Measurements from ENCODE around the gene ATG7.

The ATG7 gene

DNA sequence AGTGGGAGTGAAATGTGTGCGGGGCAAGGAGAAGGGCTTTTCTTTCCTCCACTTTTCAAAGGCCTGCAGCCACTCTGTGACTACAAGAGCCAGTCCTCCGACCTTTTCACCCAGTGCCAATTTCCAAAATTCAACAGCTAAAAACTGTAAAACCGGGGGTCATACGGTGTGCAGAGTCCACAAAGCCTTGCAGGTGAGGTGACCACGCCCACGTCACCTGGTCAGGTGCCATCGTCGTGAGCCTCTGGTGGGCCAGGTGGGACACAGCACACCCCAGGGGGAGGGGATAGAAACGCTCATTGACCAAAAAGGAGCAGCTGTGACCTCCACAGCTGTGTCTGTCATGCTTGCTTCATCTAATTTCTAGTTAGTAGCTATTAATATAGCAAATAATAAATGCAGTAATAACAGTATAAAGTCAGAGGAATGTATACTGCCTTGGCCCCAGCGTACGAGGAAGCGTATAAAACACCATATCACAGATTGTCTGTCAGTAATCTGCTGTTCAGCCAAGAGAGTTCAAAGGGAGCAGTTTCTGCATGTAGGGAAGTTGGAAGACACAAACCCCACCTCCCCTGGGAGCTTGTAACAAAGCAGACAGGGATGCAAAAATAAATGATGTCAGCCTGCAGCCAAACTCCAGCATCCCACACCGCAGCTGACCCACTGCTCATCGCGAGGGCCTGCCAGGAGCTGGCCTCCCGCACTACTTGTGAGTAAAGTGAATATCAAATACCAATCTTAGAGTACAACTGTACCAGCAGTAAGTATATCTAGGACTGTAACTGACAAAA, 284.9 kb downstream of the ATG7 start:
- in situ Hi-C loops (cut with MboI; ENCODE audit: low pct_unique_long_range_greater_than_20kb, low sequenced_read_pairs, unreplicated experiment) = no loop called here
- no peak for DNase-seq (ENCODE audit: low spot score)
- TF ChIP-seq, protein P1, sequence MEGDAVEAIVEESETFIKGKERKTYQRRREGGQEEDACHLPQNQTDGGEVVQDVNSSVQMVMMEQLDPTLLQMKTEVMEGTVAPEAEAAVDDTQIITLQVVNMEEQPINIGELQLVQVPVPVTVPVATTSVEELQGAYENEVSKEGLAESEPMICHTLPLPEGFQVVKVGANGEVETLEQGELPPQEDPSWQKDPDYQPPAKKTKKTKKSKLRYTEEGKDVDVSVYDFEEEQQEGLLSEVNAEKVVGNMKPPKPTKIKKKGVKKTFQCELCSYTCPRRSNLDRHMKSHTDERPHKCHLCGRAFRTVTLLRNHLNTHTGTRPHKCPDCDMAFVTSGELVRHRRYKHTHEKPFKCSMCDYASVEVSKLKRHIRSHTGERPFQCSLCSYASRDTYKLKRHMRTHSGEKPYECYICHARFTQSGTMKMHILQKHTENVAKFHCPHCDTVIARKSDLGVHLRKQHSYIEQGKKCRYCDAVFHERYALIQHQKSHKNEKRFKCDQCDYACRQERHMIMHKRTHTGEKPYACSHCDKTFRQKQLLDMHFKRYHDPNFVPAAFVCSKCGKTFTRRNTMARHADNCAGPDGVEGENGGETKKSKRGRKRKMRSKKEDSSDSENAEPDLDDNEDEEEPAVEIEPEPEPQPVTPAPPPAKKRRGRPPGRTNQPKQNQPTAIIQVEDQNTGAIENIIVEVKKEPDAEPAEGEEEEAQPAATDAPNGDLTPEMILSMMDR (IDR thresholded peaks at IDR 0.05; ENCODE audit: extremely low read depth, insufficient read depth, missing control alignments) = no peak

DNA sequence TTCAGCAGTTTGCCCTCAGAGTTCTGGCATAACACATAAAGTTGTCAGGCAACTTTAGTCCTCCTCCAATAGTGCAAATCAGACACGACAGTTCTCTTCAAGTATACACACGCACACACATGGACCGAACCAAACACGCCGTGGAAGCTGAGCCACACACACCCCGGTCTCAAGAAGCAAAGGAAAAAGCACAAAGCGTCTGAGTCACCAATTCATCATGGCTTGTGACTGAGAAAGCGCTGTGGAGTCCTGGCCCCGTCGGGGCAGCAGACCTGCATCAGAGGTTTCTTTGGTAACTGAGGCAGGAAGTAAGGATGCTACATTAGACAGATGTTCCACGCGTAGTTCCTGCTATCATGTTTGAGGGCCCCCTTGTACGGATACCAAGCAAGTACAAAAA, 285.8 kb downstream of the ATG7 start:
- TF ChIP-seq, protein P1 (IDR thresholded peaks at IDR 0.05; ENCODE audit: extremely low read depth, insufficient read depth, missing control alignments) = no peak
- in situ Hi-C loops (cut with MboI; ENCODE audit: low pct_unique_long_range_greater_than_20kb, low sequenced_read_pairs, unreplicated experiment) = no loop called here
- DNase-seq (ENCODE audit: low spot score) = no peak

DNA sequence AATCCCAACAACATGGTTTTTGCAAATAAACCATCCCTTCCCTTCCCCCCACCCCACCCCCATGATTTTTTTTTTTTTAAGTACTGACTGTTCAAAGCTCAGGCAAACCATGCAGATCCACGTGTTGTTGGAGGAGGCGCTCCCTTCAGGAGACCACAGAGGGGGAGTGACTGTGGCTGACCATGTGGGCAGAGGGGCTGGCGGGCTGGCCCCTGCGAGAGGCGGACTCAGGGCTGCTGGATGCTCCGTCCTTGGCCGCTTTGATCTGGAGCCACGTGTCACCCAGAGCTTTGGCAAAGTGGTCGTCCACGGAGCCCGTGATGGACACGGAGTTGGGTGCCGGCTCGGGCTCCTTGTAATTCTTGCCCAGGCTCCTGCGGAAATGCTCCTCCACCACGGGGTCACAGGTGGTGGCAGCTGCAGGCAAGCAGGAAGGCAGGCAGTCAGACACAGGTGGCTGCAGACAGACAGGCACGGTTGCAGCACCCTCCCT, 286.3 kb downstream of the ATG7 start:
- in situ Hi-C loops (cut with MboI; ENCODE audit: low pct_unique_long_range_greater_than_20kb, low sequenced_read_pairs, unreplicated experiment) = no loop called here
- TF ChIP-seq, protein P1 (IDR thresholded peaks at IDR 0.05; ENCODE audit: extremely low read depth, insufficient read depth, missing control alignments) = no peak
- no peak for DNase-seq (ENCODE audit: low spot score)

DNA sequence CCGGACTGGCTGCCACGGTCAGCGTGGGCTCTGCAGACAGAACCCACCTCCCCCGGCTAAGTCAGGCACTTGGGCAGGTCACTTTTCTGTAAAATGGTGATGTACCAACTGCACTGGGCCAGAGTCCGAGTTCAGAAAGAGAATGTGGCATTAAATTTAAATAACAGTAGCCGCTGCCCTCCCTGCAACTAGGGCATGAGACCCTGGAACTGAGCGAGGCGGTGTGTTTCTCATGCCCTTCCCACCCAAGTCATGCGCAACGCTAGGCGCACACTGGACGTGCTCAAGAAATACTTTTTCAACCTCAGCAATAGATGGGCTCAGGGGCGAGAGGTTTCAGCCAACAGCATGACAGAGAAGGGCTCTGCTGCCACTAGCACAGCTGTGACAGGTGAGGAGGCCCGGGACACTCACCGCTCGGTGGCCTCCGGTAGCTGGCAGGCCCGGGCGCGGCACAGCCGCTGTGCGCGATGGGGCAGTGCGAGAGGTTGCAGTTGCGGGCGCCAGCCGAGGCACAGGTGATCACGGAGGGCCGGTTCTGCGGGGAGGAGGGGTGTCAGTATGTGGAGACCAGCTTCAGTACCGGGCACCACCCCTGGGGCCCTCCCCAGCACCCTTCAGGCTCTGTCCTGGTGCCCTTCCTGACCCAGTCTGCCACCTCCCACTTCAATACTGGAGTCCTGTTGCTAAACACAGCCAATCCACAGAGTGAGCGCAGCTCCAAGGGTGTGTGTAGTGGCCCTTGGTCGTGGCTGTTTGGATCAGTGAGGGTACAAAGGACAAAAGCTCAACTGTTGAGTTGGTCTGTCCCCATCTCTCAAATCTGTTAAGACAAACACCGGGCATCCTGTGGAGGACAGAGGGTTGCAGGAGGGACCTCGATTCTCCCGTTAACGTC, 287.0 kb downstream of the ATG7 start:
- DNase-seq (ENCODE audit: low spot score) = no peak
- TF ChIP-seq, protein P1 (IDR thresholded peaks at IDR 0.05; ENCODE audit: extremely low read depth, insufficient read depth, missing control alignments) = no peak
- in situ Hi-C loops (cut with MboI; ENCODE audit: low pct_unique_long_range_greater_than_20kb, low sequenced_read_pairs, unreplicated experiment) = no loop called here

DNA sequence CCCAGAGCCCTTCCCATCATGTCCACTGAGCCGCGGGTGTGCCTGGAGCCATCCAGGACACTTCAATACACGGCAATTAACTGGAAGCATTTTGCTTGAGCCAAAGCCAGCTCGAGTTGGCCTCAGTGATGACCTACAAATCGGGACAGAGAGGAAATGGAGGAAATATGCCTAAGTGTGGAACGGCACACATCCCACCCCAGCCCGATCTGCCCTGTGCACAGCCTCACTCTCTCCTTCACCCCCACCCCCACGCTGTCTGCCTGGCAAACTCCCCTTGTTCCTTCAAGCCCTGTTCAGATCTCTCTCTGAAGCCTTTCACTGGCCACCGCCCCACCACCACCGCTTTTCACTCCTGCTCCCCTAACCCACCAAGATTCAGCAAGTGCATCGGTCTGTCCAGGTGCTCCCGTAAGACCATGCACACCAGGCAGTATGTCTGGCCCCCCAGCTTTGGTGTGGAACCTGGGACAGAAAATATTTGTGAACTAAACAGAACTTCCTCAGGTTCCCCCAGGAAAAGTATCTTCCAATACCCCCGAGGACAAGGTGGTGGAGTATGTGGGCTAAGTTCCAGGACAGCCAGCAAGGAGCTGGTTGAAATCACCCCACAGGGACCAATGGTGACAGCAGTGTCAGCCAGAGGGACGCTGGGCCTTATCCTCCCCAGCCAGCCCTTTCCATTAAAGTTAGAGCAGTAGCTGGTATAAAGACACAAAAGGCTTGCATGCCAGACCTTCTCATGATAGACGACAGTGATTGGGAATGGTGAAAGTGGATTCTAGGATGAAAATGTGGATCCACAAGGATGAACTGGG, 287.8 kb downstream of the ATG7 start:
- TF ChIP-seq, protein P1 (IDR thresholded peaks at IDR 0.05; ENCODE audit: extremely low read depth, insufficient read depth, missing control alignments) = no peak
- in situ Hi-C loops (cut with MboI; ENCODE audit: low pct_unique_long_range_greater_than_20kb, low sequenced_read_pairs, unreplicated experiment) = no loop called here
- DNase-seq (ENCODE audit: low spot score) = no peak

DNA sequence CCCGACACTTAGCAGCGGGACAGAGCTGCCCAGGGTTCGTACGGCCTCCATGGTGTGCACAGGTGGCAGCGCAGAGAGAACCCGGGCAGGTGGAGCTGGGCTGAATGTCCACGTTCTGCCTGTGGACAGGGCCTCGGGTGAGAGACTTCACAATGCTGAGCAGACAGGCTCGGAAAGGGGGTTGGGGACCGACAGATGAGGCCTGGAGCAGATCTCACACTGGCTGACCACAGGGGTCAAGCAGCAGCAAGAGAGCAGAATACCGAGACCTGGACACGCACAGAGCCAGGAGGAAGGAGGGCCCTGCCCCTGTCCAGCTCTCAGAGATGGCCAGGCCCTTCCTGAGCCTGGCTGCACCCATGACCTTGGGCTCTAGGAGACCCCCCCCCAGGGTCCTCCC, 288.5 kb downstream of the ATG7 start:
- in situ Hi-C loops (cut with MboI; ENCODE audit: low pct_unique_long_range_greater_than_20kb, low sequenced_read_pairs, unreplicated experiment) = no loop called here
- TF ChIP-seq, protein P1 (IDR thresholded peaks at IDR 0.05; ENCODE audit: extremely low read depth, insufficient read depth, missing control alignments) = no peak
- no peak for DNase-seq (ENCODE audit: low spot score)
